ENCODE measurements around the gene SP140L.
"Not testable (repeated sequence)": the region's sequence is repeated elsewhere in the genome, so short reads cannot be mapped to it uniquely, and the experiment has no call there.

Gene SP140L

DNA sequence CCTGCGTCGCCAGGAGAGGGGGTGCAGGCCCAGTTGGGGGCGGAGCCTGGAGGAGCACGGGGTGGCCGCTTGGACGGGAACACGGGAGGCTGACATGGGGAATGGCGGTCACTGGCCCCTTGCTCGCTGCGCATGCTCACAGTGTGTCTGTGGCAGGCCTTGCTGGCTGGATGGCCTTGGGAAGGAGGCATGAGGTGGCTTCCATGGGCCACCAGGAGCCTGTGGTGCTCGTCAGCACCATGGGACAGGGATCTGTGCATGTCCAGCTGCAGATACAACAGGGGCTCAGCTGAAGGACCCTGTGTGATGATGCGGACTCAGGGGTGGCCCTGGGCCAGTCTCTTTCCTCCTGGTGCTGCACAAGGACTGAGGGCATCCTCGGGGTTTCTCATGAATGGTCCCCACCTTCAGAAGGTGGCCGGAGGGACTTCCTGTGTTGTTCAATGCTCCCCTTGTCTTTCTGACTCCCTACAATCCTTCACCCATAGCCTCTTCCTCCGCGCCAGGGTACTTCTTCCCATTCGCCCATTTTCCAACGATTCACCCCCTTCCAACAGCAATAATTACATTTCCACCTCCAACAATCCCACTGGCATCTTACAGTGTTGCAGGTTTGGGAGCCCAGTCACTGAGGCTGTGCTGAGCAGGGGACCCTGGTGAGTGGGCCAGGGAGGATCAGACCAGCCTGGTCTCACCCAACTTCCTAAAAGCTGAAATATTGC is 3.4 kb upstream of the SP140L start:
- no peak for DNase-seq (ENCODE audit: low read depth, low spot score)

DNA sequence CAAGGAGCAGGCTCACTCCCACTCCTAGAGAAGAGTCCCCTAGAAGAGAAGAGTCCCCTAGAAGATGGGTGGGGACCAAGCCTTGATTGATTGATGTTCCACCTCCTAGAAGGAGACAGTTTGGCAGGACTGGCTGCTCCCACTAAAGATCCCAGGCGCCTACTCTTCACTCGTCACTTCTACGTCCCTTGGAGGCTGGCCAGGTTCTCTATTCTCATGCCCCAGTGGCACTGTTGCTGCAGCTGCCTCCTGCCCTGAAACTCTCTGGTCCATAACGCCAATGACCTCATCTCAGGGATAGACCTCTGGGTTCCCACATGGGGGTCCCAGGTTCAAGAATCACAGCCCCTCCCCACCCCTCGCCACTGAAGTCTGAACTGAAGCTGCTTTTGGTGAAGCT is 2.5 kb upstream of the SP140L start:
- DNase-seq (ENCODE audit: low read depth, low spot score) = no peak

DNA sequence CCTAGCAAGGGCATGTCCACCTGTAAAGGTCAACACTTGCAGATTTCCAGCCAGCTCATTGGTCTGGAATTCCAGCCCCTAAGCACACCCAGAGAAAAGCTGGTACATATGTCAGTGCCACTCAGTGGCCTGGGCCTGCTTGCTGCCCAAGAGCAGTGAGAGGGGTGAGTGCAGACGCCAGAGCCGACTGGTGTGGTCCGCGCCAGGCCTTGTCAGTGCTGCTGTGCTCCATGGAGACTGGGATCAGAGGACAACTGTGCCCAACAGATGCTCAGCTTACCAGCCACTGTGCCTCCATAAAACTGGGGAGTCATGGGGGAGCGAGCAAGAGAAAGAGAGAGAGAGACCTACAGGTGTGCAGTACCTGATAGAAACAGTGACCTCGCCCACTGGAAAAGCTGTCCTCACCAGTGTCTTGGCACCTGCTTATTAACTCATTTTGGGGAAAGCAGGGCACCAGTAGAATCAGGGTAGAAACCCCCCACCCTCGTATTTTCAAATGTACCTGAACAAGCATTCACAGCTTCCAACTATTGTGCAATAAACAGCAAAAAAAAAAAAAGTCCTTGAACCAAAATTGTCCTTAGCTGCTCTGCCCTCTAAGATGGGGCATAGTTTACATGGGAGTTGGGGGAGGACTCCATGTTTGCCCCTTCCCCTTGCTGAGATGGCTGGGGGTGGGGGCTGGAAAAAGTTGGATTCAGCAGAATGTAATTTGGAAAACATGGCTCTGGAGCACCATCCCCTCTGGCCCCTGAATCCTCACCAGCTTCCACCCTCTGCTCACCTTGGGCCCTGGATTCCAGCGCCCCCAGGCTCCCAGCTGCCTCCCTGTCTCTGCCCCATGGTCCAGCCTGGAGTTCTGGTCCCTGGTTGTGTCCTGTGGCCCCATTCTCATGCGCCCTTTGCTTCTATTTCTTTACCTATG is 1.4 kb upstream of the SP140L start:
- no peak for DNase-seq (ENCODE audit: low read depth, low spot score)

DNA sequence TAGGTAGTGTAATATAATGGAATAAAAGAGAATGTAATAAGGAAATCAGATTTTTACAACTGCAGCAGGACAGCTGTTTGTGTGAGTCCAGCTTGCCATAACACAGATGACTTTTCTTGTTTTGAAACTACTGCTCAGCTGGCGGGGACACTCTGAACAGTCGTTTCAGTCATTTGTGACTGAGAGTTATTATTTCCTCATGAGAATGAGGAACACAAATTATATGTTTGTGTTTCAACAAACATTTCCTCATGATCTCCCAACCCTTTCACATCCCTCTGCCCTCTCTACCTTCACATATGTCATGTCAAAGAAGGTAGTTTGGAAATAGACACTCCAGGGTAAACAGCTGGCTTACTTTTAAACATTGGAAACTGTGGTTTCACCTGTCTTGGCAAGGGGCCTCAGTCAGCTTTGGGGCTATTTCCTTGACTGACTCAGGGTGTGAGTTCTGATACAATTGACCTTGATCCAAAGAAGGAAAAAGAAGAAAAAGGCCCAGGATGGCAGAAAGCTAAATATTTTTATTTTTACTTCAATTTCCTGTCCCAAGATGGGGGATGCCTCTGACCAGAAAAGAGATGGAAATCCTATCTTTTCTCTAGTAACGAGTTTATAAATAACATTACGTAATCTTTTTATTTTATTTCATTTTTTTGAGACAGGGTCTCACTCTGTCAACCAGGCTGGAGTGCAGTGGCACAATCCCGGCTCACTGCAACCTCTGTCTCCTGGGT is 593 bp downstream of the SP140L start:
- no peak for DNase-seq (ENCODE audit: low read depth, low spot score)

DNA sequence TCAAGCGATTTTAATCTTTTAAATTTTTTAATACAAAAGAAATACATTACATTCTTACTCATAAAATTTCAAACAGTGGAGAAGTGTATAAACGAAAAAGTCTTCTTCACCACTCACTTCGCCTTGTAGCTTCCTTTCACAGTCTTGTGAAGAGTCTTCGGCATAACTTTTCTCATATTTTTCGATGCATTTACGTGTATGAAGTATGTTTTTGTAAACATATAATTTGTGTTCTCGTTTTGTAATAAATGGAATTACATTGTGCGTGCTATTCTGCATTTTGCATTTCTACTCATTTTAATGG is 1.1 kb downstream of the SP140L start:
- no peak for DNase-seq (ENCODE audit: low read depth, low spot score)

DNA sequence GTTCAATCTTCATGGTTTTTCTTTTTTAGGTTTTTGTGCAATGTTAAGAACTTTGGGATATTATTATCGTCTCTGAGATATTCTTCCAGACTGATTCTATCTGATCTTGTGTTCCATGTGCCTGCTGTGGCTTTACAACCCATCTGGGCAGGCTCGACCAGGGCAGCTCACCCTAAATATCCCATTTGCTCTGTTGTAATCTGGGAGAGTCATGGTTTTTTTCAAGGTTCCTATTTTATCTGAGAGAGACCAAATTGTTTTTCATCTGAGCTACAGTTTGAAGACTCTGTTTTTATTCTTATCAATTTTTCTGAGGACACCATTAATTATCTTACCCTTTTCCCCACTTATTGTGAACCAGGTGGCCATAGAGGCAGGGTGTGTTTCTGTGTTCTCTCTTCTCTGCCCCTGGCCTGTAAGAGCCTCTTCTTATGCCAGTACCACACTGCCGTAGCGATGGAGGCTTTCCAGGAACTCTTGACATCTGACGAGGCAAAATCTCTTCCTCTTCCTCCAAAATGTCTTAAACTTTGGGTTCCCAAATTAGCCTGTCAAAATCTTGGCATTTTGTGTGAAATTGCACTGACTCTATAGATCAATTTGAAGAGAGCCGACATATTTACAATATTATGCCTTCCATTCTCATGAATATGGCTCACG is 3.1 kb downstream of the SP140L start:
- DNase-seq (ENCODE audit: low read depth, low spot score) = no peak

DNA sequence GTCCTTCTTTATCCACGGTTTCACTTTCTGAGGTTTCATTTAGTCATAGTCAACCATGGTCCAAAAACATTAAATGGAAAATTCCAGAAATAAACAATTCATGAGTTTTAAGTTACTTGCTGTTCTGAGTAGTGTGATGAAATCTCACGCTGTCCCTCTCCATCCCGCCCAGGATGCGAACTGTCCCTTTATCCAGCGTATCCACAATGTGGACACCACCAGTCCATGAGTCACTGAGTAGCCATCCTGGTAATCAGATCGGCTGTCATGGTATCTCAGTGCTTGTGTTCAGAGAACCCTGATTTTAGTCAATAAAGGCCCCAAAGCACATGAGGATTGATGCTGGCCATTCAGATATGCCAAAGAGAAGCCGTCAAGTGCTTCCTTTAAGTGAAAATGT is 3.7 kb downstream of the SP140L start:
- no peak for DNase-seq (ENCODE audit: low read depth, low spot score)

DNA sequence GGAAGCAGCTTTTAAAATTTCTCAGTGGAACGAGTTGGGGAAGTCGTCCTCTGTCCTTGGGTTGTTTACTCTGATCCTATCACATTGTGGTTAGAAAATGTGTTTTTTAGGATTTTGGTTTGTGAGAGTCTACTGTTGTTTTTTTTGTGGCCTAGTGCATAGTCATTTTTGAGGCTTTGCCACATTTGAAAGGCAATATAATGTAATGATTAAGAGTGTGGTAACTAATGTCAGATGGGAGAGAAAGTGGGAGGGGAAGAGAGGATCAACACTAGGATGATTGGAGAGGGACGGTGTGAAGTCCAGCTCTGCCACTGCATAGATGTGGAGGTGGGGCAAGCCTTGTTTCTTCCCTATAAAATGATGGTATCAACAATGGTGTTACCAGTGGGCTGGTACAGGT is 8.5 kb downstream of the SP140L start:
- no peak for DNase-seq (ENCODE audit: low read depth, low spot score)

DNA sequence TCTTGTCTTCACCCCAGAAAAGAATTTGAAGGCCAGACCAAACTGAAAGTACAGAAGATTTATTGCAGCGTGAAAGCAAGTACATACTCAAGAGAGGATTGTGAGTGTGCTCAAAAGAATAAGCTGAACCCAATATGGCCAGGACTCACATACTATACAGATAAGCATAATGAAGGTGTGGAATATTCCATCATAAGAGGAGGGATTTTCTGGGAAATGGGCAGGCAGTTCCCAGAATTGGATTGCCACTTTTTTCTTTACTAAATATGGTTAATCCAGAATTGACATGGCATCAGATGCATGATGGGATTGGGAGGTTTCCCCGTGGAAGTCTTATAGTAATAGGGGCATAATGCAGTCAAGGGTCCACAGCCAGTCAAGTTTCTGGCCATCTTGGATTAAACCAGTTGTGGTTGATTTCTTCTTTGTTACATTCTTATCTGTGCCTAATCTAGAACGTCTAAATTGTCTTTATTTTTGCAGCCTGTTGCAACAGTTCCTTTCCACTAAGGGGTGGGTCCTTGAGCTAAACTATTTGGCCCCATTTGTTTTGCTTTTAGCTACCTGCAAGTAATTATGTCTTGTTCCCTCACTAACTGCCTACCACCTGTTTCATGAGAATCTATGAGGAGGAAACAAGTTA is 9.0 kb downstream of the SP140L start:
- no peak for DNase-seq (ENCODE audit: low read depth, low spot score)

DNA sequence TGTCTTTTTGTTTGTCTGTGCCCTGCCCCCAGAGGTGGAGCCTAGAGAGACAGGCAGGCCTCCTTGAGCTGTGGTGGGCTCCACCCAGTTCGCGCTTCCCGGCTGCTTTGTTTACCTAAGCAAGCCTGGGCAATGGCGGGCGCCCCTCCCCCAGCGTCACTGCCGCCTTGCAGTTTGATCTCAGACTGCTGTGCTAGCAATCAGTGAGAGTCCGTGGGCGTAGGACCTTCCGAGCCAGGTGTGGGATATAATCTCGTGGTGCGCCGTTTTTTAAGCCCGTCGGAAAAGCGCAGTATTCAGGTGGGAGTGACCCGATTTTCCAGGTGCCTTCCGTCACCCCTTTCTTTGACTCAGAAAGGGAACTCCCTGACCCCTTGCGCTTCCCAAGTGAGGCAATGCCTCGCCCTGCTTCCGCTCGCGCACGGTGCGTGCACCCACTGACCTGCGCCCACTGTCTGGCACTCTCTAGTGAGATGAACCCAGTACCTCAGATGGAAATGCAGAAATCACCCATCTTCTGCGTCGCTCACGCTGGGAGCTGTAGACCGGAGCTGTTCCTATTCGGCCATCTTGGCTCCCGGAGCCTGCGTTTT is 15.0 kb downstream of the SP140L start:
- DNase-seq (ENCODE audit: low read depth, low spot score) = not testable (repeated sequence)

DNA sequence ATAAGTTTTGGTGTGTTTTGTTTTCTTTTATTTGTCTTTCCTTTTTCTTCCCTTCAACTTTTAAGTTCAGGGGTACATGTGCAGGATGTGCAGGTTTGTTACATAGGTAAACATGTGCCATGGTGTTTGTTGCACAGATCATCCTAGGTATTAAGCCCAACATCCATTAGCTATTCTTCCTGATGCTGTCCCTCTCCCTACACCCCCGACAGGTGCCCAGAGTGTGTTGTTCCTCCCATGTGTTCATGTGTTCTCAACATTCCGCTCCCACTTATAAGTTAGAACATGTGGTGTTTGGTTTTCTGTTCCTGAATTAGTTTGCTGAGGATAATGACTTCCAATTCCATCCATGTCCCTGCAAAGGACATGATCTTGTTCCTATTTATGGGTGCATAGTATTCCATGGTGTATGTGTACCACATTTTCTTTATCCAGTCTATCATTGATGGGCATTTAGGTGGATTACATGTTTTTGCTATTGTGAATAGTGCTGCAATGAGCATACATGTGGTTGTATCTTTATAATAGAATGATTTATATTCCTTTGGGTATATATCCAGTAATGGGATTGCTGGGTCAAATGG is 16.1 kb downstream of the SP140L start:
- not testable (repeated sequence) for DNase-seq (ENCODE audit: low read depth, low spot score)

DNA sequence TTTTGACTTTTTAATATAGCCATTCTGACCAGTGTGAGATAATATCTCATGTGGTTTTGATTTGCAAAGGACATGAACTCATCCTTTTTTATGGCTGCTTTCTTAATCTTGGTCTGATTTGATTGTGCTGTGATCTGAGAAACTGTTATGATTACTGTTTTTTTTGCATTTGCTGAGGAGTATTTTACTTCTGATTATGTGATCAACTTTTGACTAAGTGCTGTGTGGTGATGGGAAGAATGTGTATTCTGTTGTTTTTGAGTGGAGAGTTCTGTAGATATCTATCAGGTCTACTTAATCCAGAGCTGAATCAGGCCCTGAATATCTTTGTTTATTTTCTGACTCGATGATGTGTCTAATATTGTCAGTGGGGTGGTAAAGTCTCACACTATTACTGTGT is 16.8 kb downstream of the SP140L start:
- no peak for DNase-seq (ENCODE audit: low read depth, low spot score)

DNA sequence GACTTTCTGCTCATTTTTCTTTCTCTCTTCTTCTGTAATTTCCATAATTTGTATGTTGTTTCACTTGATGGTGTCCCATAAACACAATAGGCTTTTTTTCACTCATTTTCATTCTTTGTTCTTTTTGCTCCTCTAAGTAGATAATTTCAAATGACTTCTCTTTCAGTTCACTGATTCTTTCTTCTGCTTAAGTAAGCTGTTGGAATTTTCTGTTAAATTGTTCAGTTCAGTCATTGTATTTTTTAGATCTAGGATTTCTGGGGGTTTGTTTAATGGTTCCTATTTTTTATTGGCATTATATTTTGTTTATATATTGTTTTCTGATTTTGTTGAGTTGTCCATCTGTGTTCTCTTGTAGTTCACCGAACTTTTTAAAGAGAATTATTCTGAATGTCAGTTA is 19.5 kb downstream of the SP140L start:
- no peak for DNase-seq (ENCODE audit: low read depth, low spot score)

DNA sequence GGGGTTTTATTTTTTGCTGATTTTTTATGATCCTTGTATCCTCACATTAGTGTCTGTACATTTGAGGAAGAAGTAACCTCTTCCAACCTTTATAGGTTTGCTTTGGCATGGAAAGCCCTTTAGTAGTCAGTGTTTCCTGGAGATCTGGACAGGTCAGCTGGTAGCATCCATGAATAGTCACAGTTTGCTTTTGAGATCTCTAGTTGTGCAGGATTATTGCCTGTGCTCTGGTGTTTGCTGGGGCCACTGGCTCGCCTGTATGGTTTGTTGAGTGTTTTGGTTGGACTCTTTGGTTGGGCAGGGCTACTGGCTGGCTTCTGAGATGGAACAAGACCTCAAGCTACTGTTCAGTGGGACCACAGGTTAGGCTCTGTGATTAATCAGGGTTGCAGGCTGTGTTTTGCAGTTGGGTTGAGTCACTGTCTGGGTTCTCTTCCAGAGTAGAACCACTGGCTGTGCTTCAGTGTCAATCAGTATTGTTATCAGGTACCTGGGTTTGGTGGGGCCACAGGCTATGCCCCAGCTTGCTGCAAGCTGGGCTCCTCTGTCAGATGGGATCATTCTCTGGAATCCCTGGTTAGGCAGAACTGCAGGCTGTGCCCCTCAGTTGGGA is 20.0 kb downstream of the SP140L start:
- no peak for DNase-seq (ENCODE audit: low read depth, low spot score)

DNA sequence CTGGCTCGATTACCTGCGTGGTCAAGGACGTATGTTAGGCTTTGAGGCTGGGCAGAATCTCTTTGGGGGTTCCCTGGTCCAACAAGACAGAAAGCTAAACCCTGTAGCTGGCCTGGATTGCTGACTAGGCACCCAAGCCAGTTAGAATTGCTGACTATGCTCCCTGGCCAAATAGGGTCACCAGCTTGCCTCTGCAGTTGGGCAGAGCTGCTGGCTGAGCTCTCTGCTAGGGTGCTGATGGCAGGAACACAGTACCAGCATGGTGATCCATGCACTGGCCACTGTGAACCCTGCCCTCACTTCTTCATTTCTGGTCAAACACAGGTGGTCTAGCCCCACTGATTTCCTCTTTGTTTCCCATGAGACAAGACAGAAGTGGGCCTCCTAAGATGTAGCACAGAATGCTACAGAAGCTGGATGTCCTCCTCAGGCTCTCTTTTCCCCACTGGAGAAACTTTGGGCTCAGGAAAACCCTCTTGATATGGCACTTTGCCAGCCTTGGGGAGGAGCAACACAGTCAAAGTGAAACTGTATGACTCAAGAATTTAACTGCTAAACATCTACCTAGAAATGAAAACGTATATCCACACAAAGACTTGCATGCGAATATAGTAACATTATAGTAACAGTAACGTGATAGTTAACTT is 20.8 kb downstream of the SP140L start:
- no peak for DNase-seq (ENCODE audit: low read depth, low spot score)

DNA sequence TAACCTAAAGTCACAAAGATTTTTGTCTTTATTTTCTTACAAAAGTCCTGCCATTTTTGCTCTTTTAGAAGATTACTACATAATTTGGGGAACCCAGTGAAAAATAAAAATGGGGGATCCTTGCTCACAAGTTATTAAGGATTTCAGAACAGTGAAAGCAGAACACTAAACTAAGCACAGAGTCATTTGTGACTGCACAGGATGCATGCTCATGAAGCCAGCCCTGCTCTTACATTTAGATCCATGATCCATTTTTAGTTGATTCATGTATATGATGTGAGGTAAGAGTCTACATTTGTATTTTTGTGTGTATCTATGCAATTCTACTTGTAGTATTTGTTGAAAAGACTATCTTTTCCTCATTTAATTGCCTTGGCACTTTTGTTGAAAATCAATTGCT is 21.8 kb downstream of the SP140L start:
- no peak for DNase-seq (ENCODE audit: low read depth, low spot score)

DNA sequence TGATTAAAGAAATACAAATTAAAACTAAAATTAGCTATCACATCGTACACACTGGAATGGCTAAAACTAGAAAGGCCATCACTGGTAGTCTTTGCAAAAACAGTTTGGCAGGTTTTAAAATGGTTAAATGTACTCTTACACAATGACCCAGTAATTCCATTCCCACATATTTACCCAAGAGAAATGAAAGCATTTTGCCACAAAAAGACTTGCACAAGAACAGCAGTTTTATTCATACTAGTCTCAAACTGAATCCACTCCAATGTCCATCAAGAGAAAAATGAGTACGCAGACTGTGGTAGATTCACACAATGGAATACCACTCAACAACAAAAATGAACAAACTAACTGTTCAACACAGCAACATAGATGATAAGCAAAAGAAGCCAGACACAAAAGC is 29.1 kb downstream of the SP140L start:
- DNase-seq (ENCODE audit: low read depth, low spot score) = no peak

DNA sequence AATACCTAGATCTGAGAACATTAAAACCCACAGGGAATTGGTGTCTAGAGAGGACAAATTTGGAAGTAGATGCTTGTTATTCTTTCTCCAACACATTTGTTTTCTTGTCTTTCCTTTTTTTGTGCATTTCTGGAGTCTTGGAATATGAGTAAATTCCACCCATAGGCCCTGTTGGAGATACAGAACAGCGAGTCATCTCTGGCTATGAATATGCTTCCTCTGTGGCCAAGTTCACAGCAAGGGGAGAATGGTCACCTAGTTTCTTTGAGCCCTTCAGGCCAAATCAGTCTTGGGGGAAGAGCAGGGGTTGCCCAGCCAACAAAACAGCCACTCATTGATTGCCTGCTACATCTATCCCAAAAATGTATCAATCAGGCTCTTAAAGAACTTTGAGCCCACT is 31.3 kb downstream of the SP140L start:
- DNase-seq (ENCODE audit: low read depth, low spot score) = no peak

DNA sequence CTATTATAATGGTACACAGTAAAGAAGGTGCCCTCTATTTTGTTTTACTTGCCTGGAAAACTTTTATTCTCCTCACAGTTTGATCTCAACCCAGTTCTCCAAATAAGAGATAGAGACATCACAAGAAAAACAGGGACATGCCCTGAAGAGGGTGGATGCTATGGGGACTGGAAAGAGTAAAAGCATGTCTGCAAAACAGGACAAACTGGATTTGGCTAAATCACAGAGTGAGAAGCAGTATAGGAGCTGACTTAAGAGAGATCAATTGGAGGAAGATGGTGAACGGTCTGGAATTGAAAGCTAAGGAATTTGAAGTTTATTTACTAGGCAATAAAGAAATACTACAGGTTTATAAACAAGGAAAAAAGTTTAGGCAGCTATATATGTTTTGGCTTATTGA is 33.0 kb downstream of the SP140L start:
- peak; percentile 17 for DNase-seq (ENCODE audit: low read depth, low spot score)
